NCI-H774 (cell line): ENCODE results near the gene WFDC11.
"Not testable (repeated sequence)": the region's sequence is repeated elsewhere in the genome, so short reads cannot be mapped to it uniquely, and the experiment has no call there.

Experiments
- DNase-seq: peaks from one replicate; lab custom pipeline; 2025; lab: John Stamatoyannopoulos, UW

Gene WFDC11

DNA sequence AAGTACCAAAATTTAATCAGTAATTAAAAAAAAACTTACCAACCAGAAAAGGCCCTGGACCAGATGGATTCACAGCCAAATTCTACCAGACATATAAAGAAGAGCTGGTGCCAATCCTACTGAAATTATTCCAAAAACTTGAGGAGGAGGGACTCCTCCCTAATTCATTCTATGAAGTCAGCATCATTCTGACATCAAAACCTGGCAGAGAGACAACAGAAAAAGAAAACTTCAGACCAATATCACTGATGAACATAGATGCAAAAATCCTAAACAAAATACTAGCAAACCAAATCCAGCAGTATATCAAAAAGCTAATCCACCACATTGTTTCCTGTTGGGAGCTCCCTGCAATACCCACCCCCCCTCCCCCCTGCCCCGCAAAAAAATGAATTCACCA, at the start of gene WFDC11:
TSS of gene WFDC11 (minus strand) at position 101 of the 400 bp plus-strand sequence. CDS start 19,639 bp downstream, outside the sequence.
- no peak for DNase-seq

GRCh38 chr20:45716141-45716688, 46.2 kb upstream of the WFDC11 start:
- not testable (repeated sequence) for DNase-seq

DNA sequence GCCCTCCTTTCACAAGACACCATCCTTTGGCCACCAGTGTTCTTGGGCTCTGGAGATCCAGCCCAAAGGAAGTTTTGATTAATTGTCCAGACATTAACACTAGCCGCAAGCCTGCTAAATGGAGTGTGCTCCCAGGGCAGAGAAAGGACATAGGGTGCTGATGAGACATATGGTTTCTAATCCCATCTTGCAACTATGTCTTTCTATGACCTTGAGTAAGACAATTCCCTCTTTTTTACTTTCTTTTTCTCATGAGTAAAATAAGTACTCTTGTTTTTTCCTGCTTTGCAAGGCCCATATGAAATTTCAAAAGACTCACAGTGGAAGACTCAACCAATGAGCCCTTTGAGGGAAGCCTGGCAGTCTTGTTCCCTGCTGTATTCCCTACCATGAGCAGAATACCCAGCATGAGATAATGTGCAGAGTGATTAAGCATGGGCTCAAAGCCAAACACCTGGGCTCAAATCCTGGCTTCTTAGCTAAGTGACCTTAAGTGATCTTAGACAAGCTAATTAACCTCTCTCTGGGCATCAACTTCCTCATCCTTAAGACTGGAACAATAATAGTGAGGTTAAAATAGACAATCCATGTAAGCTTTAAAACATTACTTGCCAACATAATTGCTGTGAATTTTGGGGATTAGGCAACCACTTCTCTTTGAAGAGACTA, 35.1 kb upstream of the WFDC11 start, which contains the start of gene WFDC10B:
TSS of gene WFDC10B (minus strand) at position 51 of the 669 bp plus-strand sequence. CDS start 19,027 bp downstream, outside the sequence.
- no peak for DNase-seq

DNA sequence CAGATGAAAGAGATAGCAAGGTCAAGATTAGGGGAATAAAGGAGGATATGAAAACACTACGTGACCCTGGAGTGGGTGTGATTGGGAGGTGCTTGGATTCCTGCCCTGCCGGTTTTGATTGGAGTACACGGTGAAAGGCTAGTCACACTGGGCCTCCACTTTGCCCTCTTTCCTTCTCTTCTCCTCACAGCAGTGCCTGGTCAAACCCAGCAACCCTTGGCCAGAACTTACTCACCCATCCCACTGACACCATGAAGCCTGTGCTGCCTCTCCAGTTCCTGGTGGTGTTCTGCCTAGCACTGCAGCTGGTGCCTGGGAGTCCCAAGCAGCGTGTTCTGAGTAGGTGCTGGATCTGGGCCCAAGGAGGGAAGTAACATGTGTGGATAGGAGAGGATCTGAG, 31.8 kb upstream of the WFDC11 start, which contains the start of gene WFDC13:
TSS of gene WFDC13 (plus strand) at position 166 of the 400 bp plus-strand sequence. CDS start at position 252, 86 bp downstream.
- DNase-seq = no peak

DNA sequence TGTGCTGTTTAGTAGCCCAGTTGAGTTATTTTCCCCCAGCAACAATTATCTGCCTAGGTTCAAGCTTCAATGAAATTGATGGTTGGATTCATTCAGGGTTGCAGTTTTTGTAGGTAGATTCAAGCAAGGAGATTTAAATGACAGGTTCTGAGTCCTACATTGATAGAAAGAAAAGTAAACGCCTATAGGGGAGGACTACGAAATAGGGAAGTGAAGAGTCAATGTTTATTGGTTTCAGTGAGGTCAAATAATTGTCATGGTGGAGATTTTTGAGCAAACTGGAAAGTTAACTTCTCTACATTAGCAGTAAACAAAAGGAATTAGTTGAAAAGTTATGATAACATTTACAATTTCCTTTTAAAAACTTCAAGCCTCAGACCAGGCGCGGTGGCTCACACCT, 31.1 kb upstream of the WFDC11 start:
- DNase-seq = no peak

DNA sequence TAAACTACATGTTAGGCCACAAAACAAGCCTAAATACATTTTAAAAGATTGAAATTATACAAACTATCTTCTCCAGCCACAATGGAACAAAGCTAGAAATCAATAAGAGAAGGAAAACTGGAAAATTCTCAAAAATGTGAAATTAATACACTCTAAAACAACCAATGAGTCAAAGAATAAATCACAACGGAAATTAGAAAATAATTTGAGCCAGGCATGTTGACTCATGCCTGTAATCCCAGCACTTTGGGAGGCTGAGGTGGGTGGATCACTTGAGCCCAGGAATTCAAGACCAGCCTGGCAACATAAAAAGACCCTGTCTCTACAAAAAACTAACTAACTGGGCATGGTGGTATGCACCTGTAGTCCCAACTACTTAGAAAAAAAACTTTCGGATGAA, 25.5 kb upstream of the WFDC11 start:
- no peak for DNase-seq

- DNase-seq = not testable (repeated sequence)
Observed at GRCh38 chr20:45693346-45693745, 23.3 kb upstream of the WFDC11 start.

DNA sequence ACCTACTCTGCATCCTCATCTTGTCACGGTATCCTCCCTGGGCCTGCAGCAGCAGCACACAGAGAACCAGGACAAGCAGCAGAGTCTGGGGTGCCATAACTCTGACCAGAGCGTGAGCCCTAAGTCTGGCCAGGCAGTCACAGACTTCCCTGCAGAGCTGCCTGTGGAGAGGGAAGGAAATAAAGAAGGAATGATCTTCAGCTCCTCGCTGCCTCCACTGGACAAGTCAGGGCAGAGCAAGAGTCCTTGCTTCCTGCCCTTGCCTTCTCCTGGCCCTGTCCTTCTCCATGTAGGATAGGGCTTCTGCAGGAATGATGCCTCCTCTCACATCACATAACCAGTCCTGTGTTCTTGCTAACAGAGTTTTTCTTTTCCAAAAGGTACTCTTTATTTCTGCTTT, 15.9 kb upstream of the WFDC11 start:
- DNase-seq = no peak

DNA sequence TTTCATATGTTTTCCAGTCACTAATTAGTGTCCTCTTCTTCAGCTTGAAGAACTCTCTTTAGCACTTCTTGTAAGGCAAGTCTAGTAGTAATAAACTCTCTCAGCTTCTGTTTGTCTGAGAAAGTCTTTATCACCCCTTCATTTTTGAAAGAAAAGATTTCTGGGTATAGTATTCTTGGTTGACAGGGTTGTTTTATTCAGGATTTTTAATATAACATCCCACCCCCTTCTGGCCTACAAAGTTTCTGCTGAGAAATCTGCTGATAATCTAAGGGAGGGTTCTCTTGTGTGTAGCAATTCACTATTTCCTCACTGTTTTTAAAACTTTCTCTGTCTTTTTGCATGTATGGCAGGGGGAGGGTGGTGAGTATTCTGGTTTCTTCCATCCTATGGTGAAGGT, 9.6 kb upstream of the WFDC11 start:
- no peak for DNase-seq

DNA sequence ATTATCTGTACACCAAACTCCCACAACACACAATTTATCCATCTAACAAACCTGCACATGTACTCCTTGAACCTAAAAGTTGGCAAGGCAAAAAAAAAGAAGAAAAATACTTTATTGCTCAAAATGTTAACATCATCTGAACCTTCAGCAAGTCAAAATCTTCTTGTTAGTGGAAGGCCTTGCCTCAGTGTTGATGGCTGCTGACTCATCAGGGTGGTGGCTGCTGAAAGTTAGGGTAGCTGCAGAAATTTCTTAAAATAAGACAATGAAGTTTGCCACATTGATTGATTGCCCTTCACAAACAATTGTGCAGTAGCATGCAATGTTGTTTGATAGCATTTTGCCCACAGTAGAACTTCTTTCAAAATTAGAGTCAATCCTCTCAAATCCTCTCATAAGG, 2.7 kb upstream of the WFDC11 start:
- no peak for DNase-seq

DNA sequence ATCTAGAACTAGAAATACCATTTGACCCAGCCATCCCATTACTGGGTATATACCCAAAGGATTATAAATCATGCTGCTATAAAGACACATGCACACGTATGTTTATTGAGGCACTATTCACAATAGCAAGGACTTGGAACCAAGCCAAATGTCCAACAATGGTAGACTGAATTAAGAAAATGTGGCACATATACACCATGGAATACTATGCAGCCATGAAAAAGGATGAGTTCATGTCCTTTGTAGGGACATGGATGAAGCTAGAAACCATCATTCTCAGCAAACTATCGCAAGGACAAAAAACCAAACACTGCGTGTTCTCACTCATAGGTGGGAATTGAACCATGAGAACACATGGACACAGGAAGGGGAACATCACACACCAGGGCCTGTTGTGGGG, 13.0 kb downstream of the WFDC11 start:
- not testable (repeated sequence) for DNase-seq

DNA sequence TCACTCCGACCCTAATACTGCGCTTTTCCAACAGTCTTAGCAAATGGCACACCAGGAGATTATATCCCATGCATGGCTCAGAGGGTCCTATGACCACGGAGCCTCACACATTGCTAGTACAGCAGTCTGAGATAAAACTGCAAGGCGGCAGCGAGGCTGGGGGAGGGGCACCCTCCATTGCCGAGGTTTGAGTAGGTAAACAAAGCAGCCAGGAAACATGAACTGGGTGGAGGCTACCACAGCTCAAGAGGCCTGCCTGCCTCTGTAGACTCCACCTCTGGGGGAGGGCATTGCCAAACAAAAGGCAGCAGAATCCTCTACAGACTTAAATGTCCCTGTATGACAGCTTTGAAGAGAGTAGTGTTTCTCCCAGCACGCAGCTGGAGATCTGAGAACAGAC, 18.3 kb downstream of the WFDC11 start:
- DNase-seq = not testable (repeated sequence)

DNA sequence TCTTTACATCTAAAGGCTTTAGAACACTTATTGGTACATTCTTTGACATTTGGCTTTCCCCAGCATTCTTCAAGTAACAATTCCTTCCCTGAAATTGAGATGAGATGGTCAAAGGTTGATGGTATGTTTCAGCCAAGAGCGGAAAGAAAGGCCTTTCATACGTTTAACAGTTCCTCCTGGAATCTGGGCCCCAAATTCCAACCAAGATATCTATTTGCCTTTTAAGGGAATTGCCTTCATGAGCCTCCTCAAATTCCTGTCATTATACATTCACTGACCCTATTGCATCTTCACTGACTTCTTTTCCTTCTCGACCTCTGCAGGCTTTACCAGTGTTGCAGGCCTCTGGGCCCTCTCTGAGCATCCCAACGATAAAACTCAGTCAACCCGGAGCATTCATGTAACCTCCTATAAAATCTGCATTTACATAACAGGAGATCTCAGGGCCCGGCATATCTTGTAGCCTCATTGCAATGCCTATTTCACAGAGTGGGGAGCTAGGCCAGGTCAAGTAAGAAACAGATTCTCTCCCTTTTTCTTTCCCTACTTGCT, 20.7 kb downstream of the WFDC11 start:
- no peak for DNase-seq

DNA sequence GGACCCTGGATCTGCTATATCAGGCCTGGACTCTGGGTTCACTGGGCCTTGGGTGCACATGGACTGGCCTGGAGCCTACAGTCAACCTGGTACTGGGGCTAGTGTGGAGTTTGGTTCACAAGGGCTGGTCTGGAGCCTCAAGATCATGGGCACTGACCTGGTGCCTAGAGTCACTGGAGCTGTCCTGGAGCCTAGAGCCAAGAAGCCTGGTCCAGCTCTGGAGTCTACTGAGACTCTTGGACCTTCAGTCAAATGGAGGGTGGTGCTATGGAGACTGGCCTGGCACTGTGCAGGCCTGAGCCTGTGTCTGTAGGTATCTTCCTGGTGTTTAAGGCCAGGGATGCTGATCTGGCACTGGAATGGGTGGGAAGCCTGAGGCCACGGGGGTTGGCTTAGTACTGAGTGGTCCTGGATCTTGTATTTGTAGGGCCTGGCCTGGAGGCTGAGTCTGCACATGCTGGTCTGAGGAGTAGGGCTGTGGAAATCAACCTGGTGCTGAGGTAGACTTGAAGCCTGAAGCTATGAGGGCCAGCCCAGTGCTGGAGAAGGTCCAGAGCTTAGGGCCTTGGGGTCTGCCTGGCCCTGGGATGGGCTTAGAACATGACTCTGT, 22.5 kb downstream of the WFDC11 start:
- DNase-seq = no peak

DNA sequence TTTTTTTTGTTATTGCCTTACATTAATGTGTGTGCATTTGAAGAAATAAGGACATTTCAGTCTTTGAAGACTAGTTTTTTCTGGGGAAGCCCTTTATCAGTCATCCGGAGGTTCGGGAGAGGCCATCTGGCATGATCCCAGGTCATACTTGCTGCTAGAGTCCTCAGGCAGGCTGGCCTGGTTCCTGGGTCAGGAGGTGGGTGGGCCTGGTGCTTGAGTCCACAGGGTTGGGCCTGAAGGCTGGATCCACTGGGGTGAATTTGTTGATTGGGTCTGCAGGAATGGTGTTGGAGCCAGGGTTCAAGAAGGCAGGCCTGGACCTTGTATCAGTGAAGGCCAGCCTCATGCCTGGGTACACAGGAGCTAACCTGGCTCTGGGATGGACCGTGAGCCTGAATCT, 23.2 kb downstream of the WFDC11 start:
- DNase-seq = no peak

- not testable (repeated sequence) for DNase-seq
Observed at GRCh38 chr20:45645869-45646268, 24.2 kb downstream of the WFDC11 start.

- DNase-seq = not testable (repeated sequence)
Observed at GRCh38 chr20:45641076-45641475, 29.0 kb downstream of the WFDC11 start.

- DNase-seq = no peak
Observed at GRCh38 chr20:45639687-45640086, 30.4 kb downstream of the WFDC11 start.

- DNase-seq = no peak
Observed at GRCh38 chr20:45636513-45636912, 33.5 kb downstream of the WFDC11 start.

GRCh38 chr20:45631184-45631583, 38.9 kb downstream of the WFDC11 start, which contains the start of gene WFDC9:
Gene WFDC9, minus strand, starts transcription at chr20:45631284. Its CDS starts 21,103 bp downstream, at chr20:45610181.
- no peak for DNase-seq

DNA sequence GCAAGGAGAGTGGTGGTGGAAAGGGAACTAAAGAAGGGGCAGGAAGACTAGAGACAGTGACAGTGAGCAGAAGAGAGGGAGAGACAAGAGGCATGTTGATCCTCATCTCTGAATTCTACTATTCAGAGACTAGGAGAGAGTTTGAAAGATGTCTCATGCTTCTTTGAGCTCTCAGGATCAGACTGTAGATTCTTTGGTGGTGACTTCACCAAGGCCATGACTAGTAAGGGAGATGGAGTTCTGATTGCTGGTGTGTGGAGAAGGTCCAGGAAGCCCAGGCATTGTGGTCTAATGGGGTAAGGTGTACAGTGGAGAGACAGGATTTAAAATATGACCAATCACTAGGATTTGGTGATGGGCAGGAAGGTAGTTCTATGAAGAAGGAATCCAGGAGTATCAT, 39.7 kb downstream of the WFDC11 start:
- no peak for DNase-seq

GRCh38 chr20:45629496-45630100, 40.4 kb downstream of the WFDC11 start, which contains the start of gene WFDC10A:
Gene WFDC10A, plus strand, starts transcription at chr20:45629739. Its CDS starts 75 bp downstream, at chr20:45629814.
- DNase-seq = no peak
